ENCODE measurements around the gene DLG5.
A peak's percentile ranks its signal among the peaks of the same experiment; 100 is the strongest.

The DLG5 gene

DNA sequence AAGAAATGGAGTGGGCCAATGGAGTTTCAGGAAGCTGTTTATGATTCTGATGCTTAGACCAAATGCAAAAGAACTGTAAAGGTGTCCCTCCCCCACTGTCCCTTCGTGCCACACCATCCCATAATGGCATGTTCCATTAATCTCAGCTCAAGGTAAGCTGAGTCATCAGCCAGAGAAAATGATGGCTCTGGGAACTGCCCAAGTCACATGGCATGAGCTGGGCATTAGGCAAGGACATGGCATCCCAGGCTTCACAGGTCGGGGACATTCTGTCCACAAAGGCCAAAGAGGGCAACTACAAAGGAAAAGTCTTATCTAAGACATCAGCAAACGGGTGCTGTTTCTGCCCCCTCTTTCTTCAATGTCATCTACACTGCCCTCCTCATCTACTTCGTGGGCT lies 44.9 kb downstream of the DLG5 start:
- no peak for DNase-seq (ENCODE audit: insufficient read length, low spot score)
- TF ChIP-seq POLR2A (IDR thresholded peaks at IDR 0.05; ENCODE audit: low read depth, low read length), result no peak
- no peak for FAIRE-seq

DNA sequence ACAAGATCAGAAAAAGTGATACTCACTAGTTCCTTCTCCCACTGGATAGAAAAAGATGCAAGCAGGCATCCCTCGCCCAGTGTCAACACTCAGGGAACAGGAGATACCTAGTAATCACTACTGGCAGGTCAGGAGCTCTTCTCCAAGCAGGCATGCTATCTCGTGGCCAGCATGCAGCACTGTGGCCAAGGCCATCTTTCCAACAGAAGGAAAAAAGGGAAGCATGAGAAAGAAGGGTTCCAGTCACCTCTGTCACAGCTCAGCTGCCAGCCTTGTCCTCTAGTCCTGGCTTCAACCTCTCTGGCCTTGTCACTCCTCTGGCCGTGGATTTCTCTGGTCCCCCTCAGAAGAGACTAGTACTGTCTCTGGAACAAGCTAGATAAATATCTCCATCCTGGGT lies 45.3 kb downstream of the DLG5 start:
- DNase-seq (ENCODE audit: insufficient read length, low spot score) (no peak), FAIRE-seq (no peak)
- TF ChIP-seq POLR2A (IDR thresholded peaks at IDR 0.05; ENCODE audit: low read depth, low read length), result no peak

DNA sequence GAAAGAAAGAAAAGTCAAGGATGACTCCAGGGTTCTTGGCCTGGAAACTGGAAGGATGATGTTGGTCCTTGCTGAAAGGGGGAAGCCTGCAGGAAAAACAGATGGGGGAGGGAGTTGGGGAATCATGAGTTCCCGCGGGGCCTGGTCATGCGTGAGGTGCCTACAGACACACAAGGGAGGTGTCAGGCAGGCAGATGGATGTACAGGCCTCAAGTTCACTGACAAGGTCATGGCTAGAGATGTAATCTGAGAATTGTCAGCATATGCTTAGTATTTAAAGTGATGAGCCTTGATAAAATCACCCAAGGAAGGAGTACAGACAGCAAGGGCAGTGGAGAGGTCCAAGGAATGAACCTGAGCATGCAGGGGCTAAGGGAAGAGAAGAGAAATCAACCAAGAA lies 46.8 kb downstream of the DLG5 start:
- TF ChIP-seq POLR2A (IDR thresholded peaks at IDR 0.05; ENCODE audit: low read depth, low read length), result no peak
- FAIRE-seq (no peak), DNase-seq (ENCODE audit: insufficient read length, low spot score) (no peak)

DNA sequence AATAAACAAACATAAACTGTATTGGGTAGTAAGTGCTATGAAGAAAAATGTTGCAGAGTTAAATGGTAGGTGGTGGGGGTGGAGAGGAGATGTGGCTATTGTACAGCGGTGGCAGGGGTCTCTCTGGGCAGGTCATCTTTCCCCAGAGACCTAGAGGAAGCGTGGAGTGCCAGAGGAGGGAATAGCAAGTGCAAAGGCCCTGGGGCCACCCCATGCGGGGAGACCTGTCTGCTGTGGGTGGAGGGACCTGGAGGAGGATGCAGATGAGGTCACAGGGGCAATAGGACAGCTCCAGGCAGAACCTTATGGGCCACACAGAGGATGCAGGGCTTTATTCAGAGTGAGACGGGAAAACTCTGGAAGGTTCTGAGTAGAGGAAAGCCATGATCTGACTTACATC lies 47.5 kb downstream of the DLG5 start:
- FAIRE-seq (no peak), DNase-seq (ENCODE audit: insufficient read length, low spot score) (no peak)
- no peak for TF ChIP-seq POLR2A (IDR thresholded peaks at IDR 0.05; ENCODE audit: low read depth, low read length)

DNA sequence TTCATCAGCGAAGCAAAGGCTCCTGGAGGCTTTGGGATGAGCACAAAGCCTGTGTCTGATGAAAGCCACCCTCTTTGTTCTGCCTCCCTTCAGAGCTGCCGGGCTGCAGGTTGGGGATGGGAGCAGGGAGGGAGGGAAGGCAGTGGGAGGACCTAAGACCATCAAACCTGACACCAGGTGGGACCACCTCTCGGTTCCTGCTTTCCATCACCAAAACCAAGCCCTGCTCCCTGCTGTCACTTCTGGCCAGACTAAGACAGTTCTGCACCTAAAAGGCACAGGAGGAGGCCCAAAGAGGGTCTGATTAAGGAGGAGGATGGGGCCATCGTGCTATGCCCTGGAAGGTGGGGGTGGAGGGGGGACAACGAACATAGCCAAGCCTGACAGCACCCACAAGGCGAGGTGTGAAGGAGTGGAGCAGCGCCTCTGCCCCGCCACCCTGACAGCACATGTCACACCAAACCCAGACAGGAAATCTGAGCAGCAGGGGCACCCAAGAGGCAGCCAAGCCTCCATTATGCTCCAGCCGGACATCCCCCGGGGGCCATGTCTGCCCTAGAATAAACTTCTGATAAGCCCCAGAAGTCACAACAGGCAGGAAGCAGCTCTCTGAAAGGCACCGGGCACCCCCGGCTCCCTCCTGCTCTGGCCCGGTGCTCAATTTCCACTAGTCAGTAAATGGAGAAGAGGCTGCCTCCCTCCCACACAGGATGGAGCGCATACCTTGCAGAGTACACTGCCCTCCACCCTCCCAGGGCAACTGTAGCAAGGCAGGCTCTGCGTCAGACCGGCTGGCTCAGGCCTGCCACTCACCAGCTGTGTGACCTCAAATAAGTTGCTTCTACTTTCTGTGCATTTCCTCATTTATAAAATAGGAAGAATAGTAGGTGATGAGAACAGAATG lies 48.9 kb downstream of the DLG5 start:
- no peak for TF ChIP-seq POLR2A (IDR thresholded peaks at IDR 0.05; ENCODE audit: low read depth, low read length)
- no peak for FAIRE-seq
- DNase-seq (ENCODE audit: insufficient read length, low spot score), result no peak

DNA sequence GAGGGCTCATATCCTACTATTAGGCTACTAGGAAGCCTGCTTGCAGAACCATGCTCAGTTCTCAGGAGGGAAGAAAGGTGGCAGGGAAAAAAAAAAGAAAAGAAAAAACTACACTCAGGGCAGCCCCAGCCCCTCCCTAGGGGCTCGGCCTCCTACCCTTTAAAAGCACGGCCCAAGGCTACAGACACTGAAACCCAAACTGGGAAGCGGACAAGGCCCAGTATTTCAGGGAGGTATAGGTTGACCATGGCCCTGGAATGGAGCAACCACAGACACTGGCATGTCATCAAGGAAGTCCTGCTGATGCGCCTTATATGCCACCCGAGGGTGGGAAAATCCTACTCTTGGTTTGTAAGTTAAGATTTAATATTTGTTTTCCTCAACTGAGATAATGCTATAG lies 50.8 kb downstream of the DLG5 start:
- no peak for DNase-seq (ENCODE audit: insufficient read length, low spot score)
- TF ChIP-seq POLR2A (IDR thresholded peaks at IDR 0.05; ENCODE audit: low read depth, low read length), result no peak
- no peak for FAIRE-seq

DNA sequence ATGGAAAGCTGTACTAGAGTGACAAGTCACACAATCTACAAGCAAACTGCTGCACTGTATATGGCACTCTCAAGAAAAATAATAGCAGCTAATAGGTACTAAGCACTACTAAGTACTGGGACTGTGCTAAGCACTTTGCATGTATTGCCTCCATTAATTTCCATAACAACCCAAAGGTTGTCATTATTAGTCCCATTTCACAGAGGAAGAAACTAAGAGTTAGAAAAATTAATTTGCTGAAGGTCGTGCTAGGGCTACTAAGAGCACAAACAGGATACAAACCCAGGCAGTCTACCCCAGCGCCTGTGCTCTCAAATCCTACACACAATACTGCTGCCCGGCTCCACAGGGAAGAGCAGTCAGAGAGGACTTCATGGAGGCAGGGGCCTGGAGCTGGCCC lies 51.7 kb downstream of the DLG5 start:
- no peak for TF ChIP-seq POLR2A (IDR thresholded peaks at IDR 0.05; ENCODE audit: low read depth, low read length)
- DNase-seq (ENCODE audit: insufficient read length, low spot score), result no peak
- no peak for FAIRE-seq

DNA sequence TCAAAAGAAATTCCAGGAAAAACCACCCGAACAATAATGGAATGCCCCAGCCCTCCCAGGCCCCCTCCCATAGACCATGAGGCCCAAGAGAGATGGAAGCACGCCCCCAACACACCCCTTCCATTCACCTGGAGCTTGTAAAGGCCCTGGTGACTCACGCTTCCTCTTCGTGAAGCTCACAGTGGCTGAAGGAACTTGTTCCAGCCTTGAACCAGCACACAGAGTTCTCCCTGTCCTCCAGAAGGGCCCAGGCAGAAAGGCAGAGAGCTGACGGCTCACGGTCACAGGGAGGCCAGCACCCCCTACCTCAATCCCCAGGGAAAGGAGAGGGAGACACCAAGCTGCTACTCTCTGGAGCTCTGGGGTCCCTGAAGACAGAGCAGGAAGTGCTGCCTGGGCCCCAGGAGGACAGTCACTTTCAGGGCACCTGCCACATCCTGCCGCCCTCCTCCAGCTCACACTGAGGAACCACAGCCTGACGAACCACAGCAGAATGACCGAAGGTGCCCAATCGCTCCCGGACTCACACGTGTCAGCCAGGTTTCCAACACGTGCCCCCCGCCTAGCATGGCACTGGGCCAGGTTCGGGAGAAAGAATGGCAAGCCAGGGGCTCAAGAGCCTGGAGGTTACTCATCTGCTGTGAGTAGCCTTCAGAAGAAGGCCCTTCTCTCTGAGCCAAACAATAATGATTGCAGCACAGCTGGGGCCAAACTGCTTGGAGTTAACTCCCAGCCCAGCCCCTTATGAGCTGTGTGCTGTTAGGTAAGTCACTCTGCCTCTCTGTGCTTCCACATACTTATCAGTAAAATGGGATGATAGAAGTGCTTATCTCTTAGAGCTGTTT lies 52.8 kb downstream of the DLG5 start:
- DNase-seq (ENCODE audit: insufficient read length, low spot score) (peak; percentile 94), FAIRE-seq (peak; percentile 81)
- TF ChIP-seq POLR2A (IDR thresholded peaks at IDR 0.05; ENCODE audit: low read depth, low read length), result no peak

DNA sequence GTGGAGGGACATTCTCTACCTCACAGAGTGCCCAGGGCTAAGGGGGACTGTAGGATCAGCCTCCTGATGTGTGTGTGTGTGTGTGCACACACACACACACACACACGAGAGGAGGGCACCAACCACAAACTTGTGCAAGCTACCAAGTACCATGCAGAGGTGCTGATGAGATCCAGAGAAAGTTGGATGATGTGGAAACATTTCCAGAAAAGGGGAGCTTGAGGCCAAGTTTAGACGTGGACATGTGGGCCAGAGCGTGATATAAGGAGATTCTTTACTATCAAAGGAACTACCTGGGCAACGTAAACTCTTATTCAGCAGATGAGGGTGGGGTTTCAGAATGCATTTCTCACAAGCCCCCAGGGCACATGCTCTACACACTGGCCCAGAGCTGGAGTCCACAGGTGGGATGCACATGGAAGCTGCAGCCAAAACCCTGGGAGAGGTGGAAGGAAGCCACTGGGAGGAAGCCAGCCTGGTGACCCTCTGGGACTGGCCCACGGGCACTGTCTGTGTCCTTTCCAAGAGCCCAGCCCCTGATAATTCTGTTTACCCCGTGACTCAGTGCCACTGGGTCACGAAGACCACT lies 53.5 kb downstream of the DLG5 start:
- DNase-seq (ENCODE audit: insufficient read length, low spot score), result no peak
- TF ChIP-seq POLR2A (IDR thresholded peaks at IDR 0.05; ENCODE audit: low read depth, low read length), result no peak
- no peak for FAIRE-seq

DNA sequence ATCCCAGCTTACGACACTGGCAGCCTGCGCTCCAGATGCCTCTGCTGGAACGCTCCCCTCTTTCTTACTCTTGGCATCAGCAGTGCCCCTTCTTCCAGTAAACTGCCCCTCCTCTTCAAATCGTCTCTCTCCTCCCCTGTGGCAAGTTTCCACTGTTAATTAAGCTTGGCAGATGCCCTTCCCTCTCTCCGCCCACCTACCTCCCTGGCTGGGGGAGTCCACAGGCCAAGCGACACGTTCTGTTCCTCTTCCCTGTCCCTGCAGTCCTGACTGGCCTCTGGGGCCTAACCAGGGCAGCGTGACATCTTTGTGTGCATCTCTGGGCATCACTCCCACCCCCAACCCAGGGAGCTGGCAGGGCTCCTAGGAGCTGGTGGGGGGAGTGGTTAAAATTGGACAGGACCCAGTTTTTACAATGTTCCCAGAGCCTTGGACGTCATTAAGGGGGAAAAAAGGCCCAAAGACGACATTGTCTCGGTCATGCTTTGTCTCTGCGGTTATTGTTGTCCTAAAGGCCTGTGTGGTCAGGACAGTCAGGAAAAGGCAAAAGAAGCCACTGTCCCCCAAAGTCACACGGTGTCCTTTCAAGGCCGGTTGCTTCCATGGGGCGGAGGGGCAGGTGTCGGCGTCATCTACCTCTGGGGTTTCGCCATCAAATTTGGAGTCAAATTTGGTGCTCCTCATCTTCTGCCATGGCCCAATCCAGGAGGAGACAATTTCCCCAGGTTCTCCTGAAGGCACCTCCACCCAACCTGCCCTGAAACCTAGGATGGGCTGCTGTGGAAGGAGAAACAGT lies 54.2 kb downstream of the DLG5 start:
- FAIRE-seq, result no peak
- no peak for TF ChIP-seq POLR2A (IDR thresholded peaks at IDR 0.05; ENCODE audit: low read depth, low read length)
- DNase-seq (ENCODE audit: insufficient read length, low spot score), result no peak

DNA sequence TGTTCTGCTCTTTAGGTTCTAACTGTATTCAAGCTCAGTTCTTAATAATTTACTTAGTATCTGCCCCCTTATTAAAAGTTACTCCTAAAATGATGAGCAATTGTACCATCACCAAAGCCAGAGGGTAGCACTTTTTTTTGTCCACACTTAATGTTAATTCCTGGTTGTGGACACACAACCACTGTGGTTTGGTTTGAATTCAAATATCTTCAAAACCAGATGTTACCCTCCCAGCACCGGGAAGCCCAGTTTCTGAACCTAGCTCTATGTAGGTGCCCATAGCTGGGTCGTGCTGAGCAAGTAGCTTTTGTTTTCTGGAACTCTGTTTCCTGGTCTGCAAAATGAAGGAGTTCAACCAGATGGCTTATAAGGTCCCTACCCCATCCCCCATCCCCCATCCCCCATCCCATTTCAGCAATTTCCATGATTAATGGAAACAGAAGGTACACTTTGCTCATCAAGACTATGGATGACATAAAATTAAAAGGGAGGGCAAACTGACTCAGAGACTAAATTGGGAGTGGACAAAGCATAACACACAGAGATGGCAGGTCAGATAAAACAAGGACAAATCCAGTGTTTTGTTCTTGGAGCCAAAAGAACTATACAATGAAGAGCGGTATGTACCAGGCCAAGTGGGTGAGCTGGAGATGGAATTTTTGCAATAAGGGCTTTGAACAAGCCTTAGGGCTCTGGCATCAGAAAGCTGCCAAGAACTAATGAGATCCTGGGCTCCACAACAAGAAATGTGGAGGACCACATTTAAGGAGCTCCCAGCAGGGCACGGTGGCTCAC lies 56.7 kb downstream of the DLG5 start:
- DNase-seq (ENCODE audit: insufficient read length, low spot score), result no peak
- TF ChIP-seq POLR2A (IDR thresholded peaks at IDR 0.05; ENCODE audit: low read depth, low read length), result no peak
- FAIRE-seq, result no peak

DNA sequence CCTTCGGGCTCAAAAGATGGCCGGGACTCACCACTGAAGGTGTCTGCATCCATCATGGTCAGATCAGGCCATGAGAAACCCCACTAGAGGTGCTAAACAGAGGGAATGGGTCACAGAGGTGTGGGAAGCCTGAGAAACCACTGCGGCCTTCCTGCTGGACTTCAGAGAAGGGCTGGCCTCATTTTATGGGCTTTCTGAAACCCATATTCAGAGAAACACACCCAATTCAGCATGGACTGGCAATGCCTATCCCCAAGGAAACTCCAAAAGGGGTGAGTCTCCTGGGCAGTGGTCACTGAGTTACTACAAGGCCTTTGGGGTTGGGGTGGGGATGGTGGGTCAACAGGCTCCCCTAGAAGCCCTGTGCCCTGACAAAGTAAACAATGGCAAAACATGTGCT lies 58.0 kb downstream of the DLG5 start:
- DNase-seq (ENCODE audit: insufficient read length, low spot score) (no peak), FAIRE-seq (no peak)
- TF ChIP-seq POLR2A (IDR thresholded peaks at IDR 0.05; ENCODE audit: low read depth, low read length), result no peak

All from H54 (cell line).